Liver (tissue), 3 donors: Measurements from ENCODE around the gene PMFBP1.

Source experiments
- EGR1 ChIP-seq, 2 donors: IDR thresholded peaks; 2 replicates each; pipeline ENCODE4 v1.6.1; 2016 to 2018; ENCODE audit warnings: antibody characterized with exemption in 2 of 2, low read depth in 2 of 2
- GABPA ChIP-seq, 2 donors: IDR thresholded peaks in 1 of 2; conservative IDR thresholded peaks in 1 of 2; 2 replicates each; pipeline ENCODE4 v1.6.1; 2016; ENCODE audit warnings: antibody characterized with exemption in 2 of 2, mild to moderate bottlenecking in 1 of 2, moderate library complexity in 1 of 2
- HNF4A ChIP-seq, 2 donors: conservative IDR thresholded peaks; 2 replicates each; pipeline ENCODE4 v1.6.1; 2016; ENCODE audit warnings: antibody characterized with exemption in 2 of 2, mild to moderate bottlenecking in 2 of 2
- HNF4G ChIP-seq: IDR thresholded peaks from 2 replicates; pipeline ENCODE4 v1.6.1; 2016; ENCODE audit warnings: antibody characterized with exemption
- JUND ChIP-seq, 2 donors: IDR thresholded peaks; 2 replicates each; pipeline ENCODE4 v1.6.1; 2016; ENCODE audit warnings: antibody characterized with exemption in 2 of 2
- MAX ChIP-seq: IDR thresholded peaks from 2 replicates; pipeline ENCODE4 v1.6.1; 2016; ENCODE audit warnings: antibody characterized with exemption
- RAD21 ChIP-seq, 2 donors: IDR thresholded peaks; 2 replicates each; pipeline ENCODE4 v1.6.1; 2016; ENCODE audit warnings: antibody characterized with exemption in 2 of 2, mild to moderate bottlenecking in 2 of 2
- REST ChIP-seq: IDR thresholded peaks from 2 replicates; pipeline ENCODE4 v1.6.1; 2016; ENCODE audit warnings: antibody characterized with exemption, mild to moderate bottlenecking
- RXRA ChIP-seq, 2 donors: IDR thresholded peaks; 2 replicates each; pipeline ENCODE4 v1.6.1; 2017 to 2018; ENCODE audit warnings: antibody characterized with exemption in 2 of 2, mild to moderate bottlenecking in 1 of 2
- TAF1 ChIP-seq: conservative IDR thresholded peaks from 2 replicates; pipeline ENCODE4 v1.6.1; 2016; ENCODE audit warnings: antibody characterized with exemption, mild to moderate bottlenecking
- YY1 ChIP-seq: IDR thresholded peaks from 2 replicates; pipeline ENCODE4 v1.6.1; 2016; ENCODE audit warnings: antibody characterized with exemption, mild to moderate bottlenecking
- TF ChIP-seq, protein P1 (sequence below): fragments of 150-350 bp; IDR thresholded peaks from 2 replicates; pipeline ENCODE4 v1.5.1; 2017; ENCODE audit warnings: improper control_type of control experiment, low read depth, low read length; ENCODE audit not compliant: missing input control
- TF ChIP-seq, protein P2 (sequence below): IDR thresholded peaks from 2 replicates; pipeline ENCODE4 v1.6.1; 2016; ENCODE audit warnings: antibody characterized with exemption
- donor health status: healthy.
- donor health status: healthy.

GRCh38 chr16:72187551-72187950, 15.6 kb upstream of the PMFBP1 start:
- TF ChIP-seq, protein P1, sequence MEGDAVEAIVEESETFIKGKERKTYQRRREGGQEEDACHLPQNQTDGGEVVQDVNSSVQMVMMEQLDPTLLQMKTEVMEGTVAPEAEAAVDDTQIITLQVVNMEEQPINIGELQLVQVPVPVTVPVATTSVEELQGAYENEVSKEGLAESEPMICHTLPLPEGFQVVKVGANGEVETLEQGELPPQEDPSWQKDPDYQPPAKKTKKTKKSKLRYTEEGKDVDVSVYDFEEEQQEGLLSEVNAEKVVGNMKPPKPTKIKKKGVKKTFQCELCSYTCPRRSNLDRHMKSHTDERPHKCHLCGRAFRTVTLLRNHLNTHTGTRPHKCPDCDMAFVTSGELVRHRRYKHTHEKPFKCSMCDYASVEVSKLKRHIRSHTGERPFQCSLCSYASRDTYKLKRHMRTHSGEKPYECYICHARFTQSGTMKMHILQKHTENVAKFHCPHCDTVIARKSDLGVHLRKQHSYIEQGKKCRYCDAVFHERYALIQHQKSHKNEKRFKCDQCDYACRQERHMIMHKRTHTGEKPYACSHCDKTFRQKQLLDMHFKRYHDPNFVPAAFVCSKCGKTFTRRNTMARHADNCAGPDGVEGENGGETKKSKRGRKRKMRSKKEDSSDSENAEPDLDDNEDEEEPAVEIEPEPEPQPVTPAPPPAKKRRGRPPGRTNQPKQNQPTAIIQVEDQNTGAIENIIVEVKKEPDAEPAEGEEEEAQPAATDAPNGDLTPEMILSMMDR = no peak
- TF ChIP-seq RAD21 (IDR thresholded peaks at IDR 0.05) (no peak), JUND (IDR thresholded peaks at IDR 0.05) (no peak), REST (no peak), EGR1 (IDR thresholded peaks at IDR 0.05; ENCODE audit: low read depth in 2 of 2) (no peak), YY1 (no peak), GABPA (IDR thresholded peaks at IDR 0.05 in 1 of 2, conservative IDR thresholded peaks at IDR 0.05 in 1 of 2) (no peak), MAX (no peak), TAF1 (no peak), HNF4A (conservative IDR thresholded peaks at IDR 0.05) (no peak), RXRA (IDR thresholded peaks at IDR 0.05) (no peak), HNF4G (no peak)
- TF ChIP-seq, protein P2, sequence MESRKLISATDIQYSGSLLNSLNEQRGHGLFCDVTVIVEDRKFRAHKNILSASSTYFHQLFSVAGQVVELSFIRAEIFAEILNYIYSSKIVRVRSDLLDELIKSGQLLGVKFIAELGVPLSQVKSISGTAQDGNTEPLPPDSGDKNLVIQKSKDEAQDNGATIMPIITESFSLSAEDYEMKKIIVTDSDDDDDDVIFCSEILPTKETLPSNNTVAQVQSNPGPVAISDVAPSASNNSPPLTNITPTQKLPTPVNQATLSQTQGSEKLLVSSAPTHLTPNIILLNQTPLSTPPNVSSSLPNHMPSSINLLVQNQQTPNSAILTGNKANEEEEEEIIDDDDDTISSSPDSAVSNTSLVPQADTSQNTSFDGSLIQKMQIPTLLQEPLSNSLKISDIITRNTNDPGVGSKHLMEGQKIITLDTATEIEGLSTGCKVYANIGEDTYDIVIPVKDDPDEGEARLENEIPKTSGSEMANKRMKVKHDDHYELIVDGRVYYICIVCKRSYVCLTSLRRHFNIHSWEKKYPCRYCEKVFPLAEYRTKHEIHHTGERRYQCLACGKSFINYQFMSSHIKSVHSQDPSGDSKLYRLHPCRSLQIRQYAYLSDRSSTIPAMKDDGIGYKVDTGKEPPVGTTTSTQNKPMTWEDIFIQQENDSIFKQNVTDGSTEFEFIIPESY = no peak
